ENCODE results near the gene PAK3. TPM values are rescaled to one million over a fixed set of nuclear protein-coding genes. Genes with fewer than 3 reads are reported as not detected.

The PAK3 gene
- total and polyA plus RNA-seq, 7 donors = 0.04 to 0.71 (median 0.15) TPM

- ATAC-seq (no peak), DNase-seq (no peak)
- H3K36me3 ChIP-seq (ENCODE audit: insufficient read depth in 1 of 2, low read depth in 1 of 2) = no peaks in the 10 kb centered on the region
- intact Hi-C loops (cut with DNase I) = loop anchor here in 1 of 2 donors (5.0 kb wide), 1 partner anchor 108 kb away; no protein-coding TSS in a partner anchor
- no peaks in the 10 kb centered on the region for H3K9me3 ChIP-seq
- no peak overlapping the region for H3K4me3 ChIP-seq
- H3K27ac ChIP-seq = no peak overlapping the region
- peaks cover 0 to 22% (median 3%) of the 10 kb centered on the region in 3 donors for H3K27me3 ChIP-seq (ENCODE audit: insufficient read depth in 3 of 3, low read length in 2 of 3)
- TF ChIP-seq CTCF (IDR thresholded peaks at IDR 0.05) = no peak
- H3K4me1 ChIP-seq = no peaks in the 10 kb centered on the region
- WGBS, 3 donors = 15 to 54% (median 27%) methylated on average over 4 to 5 of the region's 5 CpGs
Measured at GRCh38 chrX:111100191-111100590, 4.2 kb downstream of the PAK3 start.

DNA sequence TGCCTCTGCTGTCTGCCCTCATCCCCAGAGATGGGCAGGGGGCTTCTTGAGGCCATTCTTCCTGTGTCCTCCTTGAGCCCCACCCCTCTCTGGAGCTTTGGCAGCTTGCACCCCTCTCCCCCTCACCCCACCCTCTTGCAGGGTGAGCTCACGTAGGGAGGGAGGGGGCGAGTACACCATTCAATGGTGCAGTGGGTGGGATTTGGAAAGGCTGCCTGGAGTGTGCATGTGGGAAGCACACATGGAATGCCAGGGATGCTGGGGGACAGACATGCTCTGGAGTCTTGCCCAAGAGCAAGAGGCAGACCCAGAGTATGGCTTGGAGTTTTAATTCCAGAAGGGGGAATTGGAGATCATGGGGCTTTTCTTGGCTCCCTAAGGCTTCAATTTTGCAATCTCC lies 5.6 kb downstream of the PAK3 start:
- intact Hi-C loops (cut with DNase I) = loop anchor here in 1 of 2 donors (5.0 kb wide), 1 partner anchor 109 kb away; no protein-coding TSS in a partner anchor
- H3K9me3 ChIP-seq = no peaks in the 10 kb centered on the region
- no peak overlapping the region for H3K27ac ChIP-seq
- no peak for TF ChIP-seq CTCF (IDR thresholded peaks at IDR 0.05)
- DNase-seq (no peak), ATAC-seq (no peak)
- no peaks in the 10 kb centered on the region for H3K4me1 ChIP-seq
- H3K27me3 ChIP-seq (ENCODE audit: insufficient read depth in 3 of 3, low read length in 2 of 3) = peaks cover 0 to 13% (median 0%) of the 10 kb centered on the region in 3 donors
- no peak overlapping the region for H3K4me3 ChIP-seq
- 44 to 61% methylated on average over 2 of the region's 2 CpGs; no CpG with 5 or more reads in 1 of the 3 donors for WGBS, 3 donors
- H3K36me3 ChIP-seq (ENCODE audit: insufficient read depth in 1 of 2, low read depth in 1 of 2) = no peaks in the 10 kb centered on the region

GRCh38 chrX:111102636-111103035 lies 6.6 kb downstream of the PAK3 start:
- H3K4me3 ChIP-seq = no peak overlapping the region
- WGBS, 3 donors = 89 to 97% (median 89%) methylated on average over 1 of the region's 1 CpG
- TF ChIP-seq CTCF (IDR thresholded peaks at IDR 0.05) = no peak
- H3K9me3 ChIP-seq = no peaks in the 10 kb centered on the region
- ATAC-seq (no peak), DNase-seq (no peak)
- H3K36me3 ChIP-seq (ENCODE audit: insufficient read depth in 1 of 2, low read depth in 1 of 2) = no peaks in the 10 kb centered on the region
- intact Hi-C loops (cut with DNase I) = loop anchor here in 1 of 2 donors (5.0 kb wide), 1 partner anchor 110 kb away; no protein-coding TSS in a partner anchor
- H3K27me3 ChIP-seq (ENCODE audit: insufficient read depth in 3 of 3, low read length in 2 of 3) = peaks cover 0 to 12% (median 0%) of the 10 kb centered on the region in 3 donors
- H3K4me1 ChIP-seq = no peaks in the 10 kb centered on the region
- no peak overlapping the region for H3K27ac ChIP-seq

- Histone ChIP-seq H3K9me3 (no peaks in the 10 kb centered on the region), H3K4me1 (no peaks in the 10 kb centered on the region), H3K4me3 (no peak overlapping the region), H3K27me3 (ENCODE audit: insufficient read depth in 3 of 3, low read length in 2 of 3) (peaks cover 0 to 10% (median 0%) of the 10 kb centered on the region in 3 donors), H3K36me3 (ENCODE audit: insufficient read depth in 1 of 2, low read depth in 1 of 2) (no peaks in the 10 kb centered on the region), H3K27ac (no peak overlapping the region)
- DNase-seq (no peak), ATAC-seq (no peak)
- no peak for TF ChIP-seq CTCF (IDR thresholded peaks at IDR 0.05)
- 70 to 91% (median 84%) methylated on average over 6 of the region's 6 CpGs for WGBS, 3 donors
- intact Hi-C loops (cut with DNase I) = loop anchor here in 1 of 2 donors (5.0 kb wide), 1 partner anchor 111 kb away; no protein-coding TSS in a partner anchor
Measured at GRCh38 chrX:111103246-111103645, 7.3 kb downstream of the PAK3 start.
